Endothelial cell of coronary artery (primary cell): Measurements from ENCODE around the gene CLEC20A. TPM values are rescaled to one million over a fixed set of nuclear protein-coding genes. Genes with fewer than 3 reads are reported as not detected.

Experiments used
- total RNA-seq: library from RNA; depleted of rRNA; stranded (reverse); fragments of >200 nt; gene quantifications from 2 replicates; pipeline ENCODE4 v1.2.3, GENCODE V29; 2014

The CLEC20A gene
- total RNA-seq, result not detected in 2 replicates

DNA sequence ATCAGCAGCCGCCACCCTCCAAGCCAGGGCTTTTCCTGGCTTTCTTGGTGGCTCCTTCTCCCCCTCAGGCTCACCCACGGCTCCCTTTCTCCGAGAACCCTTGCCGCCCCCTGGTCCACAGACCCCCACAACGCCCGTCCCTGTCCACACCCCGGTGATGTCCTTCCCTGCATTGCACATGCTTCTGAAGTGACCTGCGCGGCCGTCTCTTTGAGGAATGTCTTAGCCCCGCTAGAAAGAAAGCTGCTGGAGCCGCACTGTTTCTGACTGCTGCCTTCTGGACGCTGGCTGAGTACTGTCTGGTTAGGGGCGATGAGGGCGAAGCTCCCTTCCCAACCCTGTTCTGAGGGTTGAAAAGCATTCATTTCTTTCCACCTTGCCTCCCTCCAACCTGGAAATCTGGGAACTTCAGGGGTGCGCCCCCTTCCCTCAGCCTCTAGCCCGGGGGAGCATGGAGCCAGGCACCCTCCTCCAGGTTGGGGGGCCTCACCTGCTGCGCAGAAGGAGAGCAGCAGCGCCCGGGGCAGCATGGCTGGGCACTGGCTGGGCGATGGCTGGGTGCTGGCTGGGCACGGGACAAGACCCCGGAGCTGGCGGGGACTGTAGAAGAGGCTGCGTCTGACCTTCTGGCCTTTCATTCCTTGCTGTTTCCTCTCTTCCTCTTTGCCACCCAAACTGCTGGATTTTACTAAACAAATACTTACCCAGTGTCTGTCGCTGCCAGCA is at the start of gene CLEC20A:
CLEC20A (minus strand) TSS at position 555 of the 726 bp plus-strand sequence; CDS start at position 530, 25 bp downstream.

DNA sequence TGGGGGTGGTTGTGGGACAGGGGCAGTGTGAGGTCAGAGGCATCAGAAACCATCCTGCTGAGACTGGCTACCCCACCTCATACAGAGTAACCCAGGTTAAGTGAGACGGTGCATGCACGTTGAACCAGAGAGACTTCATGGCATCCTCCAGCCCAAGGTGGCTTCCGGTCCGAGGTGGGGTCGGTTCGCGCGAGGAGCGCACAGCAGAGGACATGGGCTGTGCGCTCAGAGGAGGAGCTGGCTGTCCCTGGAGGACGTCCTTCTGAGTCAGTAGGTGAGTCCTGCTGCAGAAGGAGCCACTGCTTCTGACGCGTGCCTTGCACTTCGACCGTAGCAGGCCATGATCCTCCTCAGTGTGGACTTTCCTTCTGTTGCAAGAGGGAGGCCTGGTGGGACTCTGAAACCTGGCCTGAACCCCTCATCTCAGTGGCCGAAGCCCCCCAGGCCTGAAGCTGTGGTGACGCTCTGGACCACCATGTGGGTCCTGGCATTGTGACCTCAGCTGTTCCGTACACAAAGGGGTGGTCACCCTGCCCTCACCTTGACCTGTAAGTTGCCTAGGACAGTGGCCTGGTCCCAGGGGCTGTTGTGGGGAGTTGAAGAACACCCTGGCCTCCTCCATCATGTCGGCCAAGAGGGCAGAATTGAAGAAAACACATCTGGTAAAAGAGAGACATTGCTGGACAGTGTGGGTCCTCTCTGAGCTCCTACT is 16.0 kb upstream of the CLEC20A start, which contains the start of gene TEX35:
TEX35 (plus strand) TSS at position 544 of the 712 bp plus-strand sequence; CDS start at position 624, 80 bp downstream.

Other genes starting within 250 kb of the CLEC20A start
- gene TEX35, start 16.1 kb upstream of the CLEC20A start, total RNA-seq, result not detected in 2 replicates
- 15.2 and 21.3 TPM in 2 replicates for gene RALGPS2, start 228.3 kb upstream of the CLEC20A start, total RNA-seq